Measurements from ENCODE around the gene DHX15. TPM values are rescaled to one million over a fixed set of nuclear protein-coding genes. Genes with fewer than 3 reads are reported as not detected.

DHX15 gene
- total and polyA plus RNA-seq, 2 of the 8 experiments (the other 6 are each of a cell fraction or from before 2014, with no cell fraction given): 126 to 286 TPM

DNA sequence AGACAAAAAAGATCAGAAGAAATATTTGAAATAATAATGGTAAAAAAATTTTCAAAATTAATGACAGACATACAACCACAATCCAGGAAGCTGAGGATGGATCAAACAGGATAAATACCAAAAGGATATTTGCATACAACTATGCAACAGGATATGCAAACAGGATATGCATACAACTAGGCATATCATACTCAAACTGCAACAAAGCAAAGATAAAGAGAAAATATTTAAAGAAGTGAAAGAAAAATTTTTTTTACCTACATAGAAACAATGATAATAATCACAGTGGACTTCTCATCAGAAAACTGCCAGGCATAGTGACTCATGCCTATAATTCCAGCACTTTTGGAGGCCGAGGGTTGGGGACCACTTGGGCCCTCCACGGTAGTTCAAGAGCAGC lies 11.3 kb upstream of the DHX15 start:
- no peak for FAIRE-seq
- WGBS, 2 experiments (ENCODE audit: extremely low coverage in 1 of 2, insufficient coverage in 1 of 2, insufficient read length in 1 of 2, insufficient replicate concordance in 2 of 2, low coverage in 1 of 2, low lambda C conversion rate in 2 of 2, missing lambda C conversion rate in 1 of 2): 100% methylated on average over 2 of the region's 2 CpGs; no CpG with 5 or more reads in 1 of the 2 experiments
- TF ChIP-seq CEBPB (IDR thresholded peaks at IDR 0.05; ENCODE audit: low read depth, low read length): no peak
- TF ChIP-seq, protein P1, sequence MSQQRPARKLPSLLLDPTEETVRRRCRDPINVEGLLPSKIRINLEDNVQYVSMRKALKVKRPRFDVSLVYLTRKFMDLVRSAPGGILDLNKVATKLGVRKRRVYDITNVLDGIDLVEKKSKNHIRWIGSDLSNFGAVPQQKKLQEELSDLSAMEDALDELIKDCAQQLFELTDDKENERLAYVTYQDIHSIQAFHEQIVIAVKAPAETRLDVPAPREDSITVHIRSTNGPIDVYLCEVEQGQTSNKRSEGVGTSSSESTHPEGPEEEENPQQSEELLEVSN (IDR thresholded peaks at IDR 0.05): no peak
- TF ChIP-seq, protein P2, sequence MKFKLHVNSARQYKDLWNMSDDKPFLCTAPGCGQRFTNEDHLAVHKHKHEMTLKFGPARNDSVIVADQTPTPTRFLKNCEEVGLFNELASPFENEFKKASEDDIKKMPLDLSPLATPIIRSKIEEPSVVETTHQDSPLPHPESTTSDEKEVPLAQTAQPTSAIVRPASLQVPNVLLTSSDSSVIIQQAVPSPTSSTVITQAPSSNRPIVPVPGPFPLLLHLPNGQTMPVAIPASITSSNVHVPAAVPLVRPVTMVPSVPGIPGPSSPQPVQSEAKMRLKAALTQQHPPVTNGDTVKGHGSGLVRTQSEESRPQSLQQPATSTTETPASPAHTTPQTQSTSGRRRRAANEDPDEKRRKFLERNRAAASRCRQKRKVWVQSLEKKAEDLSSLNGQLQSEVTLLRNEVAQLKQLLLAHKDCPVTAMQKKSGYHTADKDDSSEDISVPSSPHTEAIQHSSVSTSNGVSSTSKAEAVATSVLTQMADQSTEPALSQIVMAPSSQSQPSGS (IDR thresholded peaks at IDR 0.05; ENCODE audit: low read length): no peak
- TF ChIP-seq, protein P3, sequence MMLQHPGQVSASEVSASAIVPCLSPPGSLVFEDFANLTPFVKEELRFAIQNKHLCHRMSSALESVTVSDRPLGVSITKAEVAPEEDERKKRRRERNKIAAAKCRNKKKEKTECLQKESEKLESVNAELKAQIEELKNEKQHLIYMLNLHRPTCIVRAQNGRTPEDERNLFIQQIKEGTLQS (IDR thresholded peaks at IDR 0.05; ENCODE audit: insufficient read depth, low read depth, low read length): no peak
- TF ChIP-seq SIRT6 (IDR thresholded peaks at IDR 0.05; ENCODE audit: low read length): no peak
- no peak for TF ChIP-seq BRCA1 (IDR thresholded peaks at IDR 0.05; ENCODE audit: low read depth, low read length)

More for the DNA sequence above, 11.3 kb upstream of the DHX15 start:
- Histone ChIP-seq H3K9me3 (ENCODE audit: insufficient read depth in 2 of 2, low read depth in 1 of 2, low read length in 1 of 2) (peaks cover 3 to 4% of the 10 kb centered on the region in 2 experiments; a peak in 2 of 4 replicates), H3K4me2 (ENCODE audit: insufficient read depth in 1 of 2, low read depth in 2 of 2, low read length in 2 of 2) (no peak overlapping the region), H2BK5ac (ENCODE audit: low read depth, low read length) (no peak overlapping the region), H3K56ac (replicated peaks; ENCODE audit: insufficient read length, low read depth, low read length) (no peak overlapping the region), H2BK120ac (replicated peaks; ENCODE audit: low read depth, low read length) (no peak overlapping the region), H4K91ac (replicated peaks; ENCODE audit: insufficient read length, low read length) (no peak overlapping the region), H3K36me3 (ENCODE audit: control insufficient read depth in 2 of 4, insufficient read depth in 4 of 4, low read length in 3 of 4) (no peaks in the 10 kb centered on the region), H2AK5ac (ENCODE audit: low read depth, low read length) (no peak overlapping the region), H4K5ac (ENCODE audit: insufficient read length, low read depth, low read length) (no peak overlapping the region), H3K9ac (replicated peaks in 1 of 4; ENCODE audit: extremely low read depth in 1 of 4, low read depth in 3 of 4, low read length in 3 of 4) (no peak overlapping the region), H3K27ac (ENCODE audit: low read depth, low read length) (no peak overlapping the region), H3K23ac (ENCODE audit: insufficient read length) (no peak overlapping the region), H2BK12ac (ENCODE audit: low read depth, low read length) (no peak overlapping the region), H3K14ac (ENCODE audit: insufficient read length) (no peak overlapping the region), H3K79me2 (ENCODE audit: control insufficient read depth in 1 of 2, insufficient read depth in 2 of 2, low read length in 2 of 2) (no peaks in the 10 kb centered on the region), H2BK20ac (ENCODE audit: low read length) (no peak overlapping the region), H3K4ac (replicated peaks; ENCODE audit: insufficient read length, low read depth, low read length) (no peak overlapping the region), H3K79me1 (ENCODE audit: low read depth, low read length) (no peaks in the 10 kb centered on the region), H2BK15ac (ENCODE audit: low read length) (no peak overlapping the region), H3K4me3 (ENCODE audit: extremely low read depth in 1 of 4, insufficient read depth in 2 of 4, low read depth in 3 of 4, low read length in 4 of 4) (no peak overlapping the region), H3K23me2 (ENCODE audit: low read depth, low read length) (no peaks in the 10 kb centered on the region), H4K8ac (ENCODE audit: extremely low read depth, insufficient read depth, low read length) (no peak overlapping the region), H4K20me1 (replicated peaks in 1 of 2; ENCODE audit: control insufficient read depth in 1 of 2, insufficient read depth in 2 of 2, low read length in 2 of 2) (no peaks in the 10 kb centered on the region), H3K27me3 (replicated peaks in 1 of 4; ENCODE audit: control insufficient read depth in 3 of 4, extremely low read depth in 1 of 4, insufficient read depth in 3 of 4, low read length in 3 of 4) (no peaks in the 10 kb centered on the region), H3K4me1 (replicated peaks in 1 of 4; ENCODE audit: control insufficient read depth in 3 of 4, insufficient read depth in 4 of 4, low read length in 3 of 4) (no peaks in the 10 kb centered on the region), H2AFZ (ENCODE audit: low read length) (no peak overlapping the region), H3K18ac (ENCODE audit: extremely low read depth, low read length) (no peak overlapping the region)
- DNase-seq (ENCODE audit: low read depth in 1 of 2, low spot score in 2 of 2): no peak
- CTCF ChIA-PET (ENCODE audit: partially characterized antibody): no interaction called here
- POLR2A ChIA-PET (ENCODE audit: partially characterized antibody): interaction anchor here (3.7 kb wide), 1 partner anchor 11 kb away, joined by 19 read pairs; the partner anchor contains the start of gene DHX15
